SKM-1 (cell line): Measurements from ENCODE around the gene BNIP2.
A peak's percentile ranks its signal among the peaks of the same experiment; 100 is the strongest.
"Not testable (repeated sequence)": the region's sequence is repeated elsewhere in the genome, so short reads cannot be mapped to it uniquely, and the experiment has no call there.

Source experiments
- DNase-seq: peaks from one replicate; lab custom pipeline; 2025; ENCODE audit not compliant: unreplicated experiment; lab: John Stamatoyannopoulos, UW

Gene BNIP2

GRCh38 chr15:59688782-59689625 lies at the start of gene BNIP2:
BNIP2 (minus strand) TSS chr15:59689320; CDS start chr15:59682457, 6,863 bp downstream.
- DNase-seq, result peak; percentile 94

GRCh38 chr15:59738676-59739075 lies 49.6 kb upstream of the BNIP2 start:
- DNase-seq, result no peak

GRCh38 chr15:59736181-59736580 lies 47.1 kb upstream of the BNIP2 start:
- DNase-seq, result no peak

GRCh38 chr15:59725151-59725486 lies 36.0 kb upstream of the BNIP2 start:
- no peak for DNase-seq

GRCh38 chr15:59723687-59724346 lies 34.7 kb upstream of the BNIP2 start:
- no peak for DNase-seq

- no peak for DNase-seq
Measured at GRCh38 chr15:59722476-59722875, 33.4 kb upstream of the BNIP2 start.

- DNase-seq, result no peak
Measured at GRCh38 chr15:59722037-59722436, 32.9 kb upstream of the BNIP2 start.

GRCh38 chr15:59721411-59721810 lies 32.3 kb upstream of the BNIP2 start:
- DNase-seq, result no peak

- DNase-seq, result no peak
Measured at GRCh38 chr15:59713177-59713576, 24.1 kb upstream of the BNIP2 start.

- DNase-seq, result no peak
Measured at GRCh38 chr15:59711451-59712243, 22.5 kb upstream of the BNIP2 start.

GRCh38 chr15:59707619-59708018 lies 18.5 kb upstream of the BNIP2 start:
- DNase-seq, result no peak

GRCh38 chr15:59703979-59704796 lies 15.1 kb upstream of the BNIP2 start:
- DNase-seq, result no peak

GRCh38 chr15:59702351-59702750 lies 13.2 kb upstream of the BNIP2 start:
- no peak for DNase-seq

- no peak for DNase-seq
Measured at GRCh38 chr15:59701880-59702279, 12.8 kb upstream of the BNIP2 start.

GRCh38 chr15:59699810-59700431 lies 10.8 kb upstream of the BNIP2 start:
- DNase-seq, result no peak

- DNase-seq, result not testable (repeated sequence)
Measured at GRCh38 chr15:59698065-59698464, 8.9 kb upstream of the BNIP2 start.

- no peak for DNase-seq
Measured at GRCh38 chr15:59696332-59696731, 7.2 kb upstream of the BNIP2 start.

GRCh38 chr15:59694779-59695178 lies 5.7 kb upstream of the BNIP2 start:
- DNase-seq, result no peak

GRCh38 chr15:59691194-59691805 lies 2.2 kb upstream of the BNIP2 start:
- DNase-seq, result peak; percentile 37

GRCh38 chr15:59689626-59690236 lies 611 bp upstream of the BNIP2 start:
- DNase-seq, result no peak
